GM12878 (cell line): ENCODE results near the gene PAIP1. TPM values are rescaled to one million over a fixed set of nuclear protein-coding genes. Genes with fewer than 3 reads are reported as not detected.

Experiments used
- CBX5 ChIP-seq: sonication (generic); IDR thresholded peaks from 2 replicates; pipeline ENCODE4 v1.6.1; 2016; ENCODE audit warnings: low read depth, moderate library complexity, mild to moderate bottlenecking, inconsistent platforms
- CREM ChIP-seq: IDR thresholded peaks from 2 replicates; pipeline ENCODE4 v1.6.1; 2014; ENCODE audit warnings: antibody characterized with exemption, low read depth
- EGR1 ChIP-seq, 2 experiments: IDR thresholded peaks; 1 replicate in 1 of 2; 2 replicates in 1 of 2; pipeline ENCODE4 v1.6.1; 2011 to 2012; ENCODE audit warnings: low read depth in 2 of 2, low read length in 2 of 2, borderline replicate concordance in 1 of 2, mild to moderate bottlenecking in 1 of 2, moderate library complexity in 1 of 2
- FOS ChIP-seq: IDR thresholded peaks from 3 replicates; pipeline ENCODE4 v1.6.1; 2011; ENCODE audit warnings: borderline replicate concordance; ENCODE audit not compliant: insufficient read length; ENCODE audit errors: extremely low read depth
- GATAD2B ChIP-seq: fragments of 450-650 bp; conservative IDR thresholded peaks from 2 replicates; pipeline ENCODE4 v1.6.1; 2017; ENCODE audit warnings: low read depth, mild to moderate bottlenecking, moderate library complexity
- IKZF1 ChIP-seq: fragments of 450-650 bp; conservative IDR thresholded peaks from 2 replicates; pipeline ENCODE4 v1.6.1; 2017; ENCODE audit warnings: antibody characterized with exemption, mild to moderate bottlenecking
- PML ChIP-seq: IDR thresholded peaks from 2 replicates; pipeline ENCODE4 v1.6.1; 2012; ENCODE audit warnings: low read length, inconsistent platforms
- RB1 ChIP-seq: fragments of 450-650 bp; formaldehyde crosslinking; IDR thresholded peaks from 2 replicates; pipeline ENCODE4 v1.6.1; 2017; ENCODE audit warnings: mild to moderate bottlenecking, borderline replicate concordance
- SMARCA5 ChIP-seq: fragments of 450-650 bp; IDR thresholded peaks from 2 replicates; pipeline ENCODE4 v1.6.1; 2017; ENCODE audit warnings: mild to moderate bottlenecking
- ZNF24 ChIP-seq: fragments of 450-650 bp; IDR thresholded peaks from 2 replicates; pipeline ENCODE4 v1.6.1; 2017; ENCODE audit warnings: antibody characterized with exemption, mild to moderate bottlenecking
- ZNF274 ChIP-seq: IDR thresholded peaks from one replicate; pipeline ENCODE4 v1.8.0; 2011; ENCODE audit not compliant: insufficient read length, insufficient read depth
- polyA plus RNA-seq, 11 experiments: library from polyadenylated mRNA; depleted of rRNA in 4 of 11; unstranded in 6 of 11; stranded (reverse) in 5 of 11; fragments of >200 nt; fragmentation: Nextera tagmentation in 4 of 11; fragmentation: Illumina TruSeq in 1 of 11; extraction: Ambion mirVana in 4 of 11; extraction: Trizol in 1 of 11; gene quantifications; 1 replicate in 1 of 11; 2 replicates in 10 of 11; pipeline versions ENCODE4 v1.2.1 to v1.2.3, GENCODE V29; 2011 to 2016; ENCODE audit warnings: inconsistent platforms in 2 of 11, missing spikeins in 2 of 11, low read depth in 1 of 11
- total RNA-seq, 4 experiments: library from RNA; depleted of rRNA in 3 of 4; stranded (reverse); fragments of >200 nt in 3 of 4; fragmentation: Illumina TruSeq in 1 of 4; extraction: Trizol in 1 of 4; gene quantifications; 2 replicates each; pipeline versions ENCODE4 v1.2.1 to v1.2.3, GENCODE V29; 2013 to 2021
- TF ChIP-seq, protein P1 (sequence below): fragments of 450-650 bp; IDR thresholded peaks from 2 replicates; pipeline ENCODE4 v1.6.1; 2018; ENCODE audit warnings: borderline replicate concordance, mild to moderate bottlenecking; ENCODE audit not compliant: partially characterized antibody
- TF ChIP-seq, protein P2 (sequence below): fragments of 450-650 bp; IDR thresholded peaks from 2 replicates; pipeline ENCODE4 v1.6.1; 2017; ENCODE audit warnings: mild to moderate bottlenecking, moderate library complexity
- TF ChIP-seq, protein P3 (sequence below): IDR thresholded peaks from 2 replicates; pipeline ENCODE4 v1.6.1; 2011; ENCODE audit warnings: mild to moderate bottlenecking, low read depth, low read length, moderate library complexity; ENCODE audit not compliant: insufficient replicate concordance
- TF ChIP-seq, protein P4 (sequence below): fragments of 450-650 bp; formaldehyde crosslinking; IDR thresholded peaks from 2 replicates; pipeline ENCODE4 v1.5.0; 2022; ENCODE audit warnings: mild to moderate bottlenecking, missing genetic modification characterization
- TF ChIP-seq, protein P5 (sequence below): fragments of 450-650 bp; IDR thresholded peaks from 2 replicates; pipeline ENCODE4 v1.6.1; 2016; ENCODE audit warnings: mild to moderate bottlenecking

Gene PAIP1
- total and polyA plus RNA-seq, 10 of the 15 experiments (the other 5 are each of a cell fraction or from before 2014, with no cell fraction given) = 37.4 to 90.9 (median 57.0) TPM

DNA sequence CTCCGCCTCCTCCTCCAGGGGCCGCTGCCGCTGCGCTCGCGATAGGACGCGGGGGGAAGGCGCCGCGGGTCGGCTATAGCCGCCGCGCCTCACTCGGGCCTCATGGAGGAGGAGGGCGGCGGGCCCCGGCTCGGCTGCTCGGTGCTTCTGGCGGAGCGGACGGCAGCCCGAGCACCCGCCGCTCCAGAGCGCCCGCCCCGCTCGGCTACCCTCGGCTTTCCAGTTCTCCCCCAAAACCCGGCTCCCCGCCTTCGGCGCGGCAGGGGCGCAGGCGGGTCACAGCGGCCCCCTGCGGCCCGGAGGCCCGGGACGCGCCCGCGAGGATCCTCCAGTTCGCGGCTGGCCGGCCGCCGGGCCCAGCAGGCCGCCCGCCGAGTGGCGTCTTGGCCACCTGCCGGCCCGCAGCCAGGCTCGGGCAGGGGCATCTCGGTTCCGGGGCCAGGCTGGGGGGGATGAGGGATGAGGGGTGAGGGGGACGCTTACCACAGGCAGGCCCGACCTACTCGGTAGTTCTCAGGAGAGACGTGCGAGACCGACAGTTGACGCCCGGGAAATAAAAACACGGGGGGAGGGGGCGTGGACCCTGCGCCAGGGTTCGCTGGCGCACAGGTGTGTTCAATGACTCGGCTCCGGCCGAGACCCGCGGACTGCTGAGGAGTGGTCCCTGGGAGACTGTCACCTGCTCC, at the start of gene PAIP1 (continued):
- TF ChIP-seq, protein P1, sequence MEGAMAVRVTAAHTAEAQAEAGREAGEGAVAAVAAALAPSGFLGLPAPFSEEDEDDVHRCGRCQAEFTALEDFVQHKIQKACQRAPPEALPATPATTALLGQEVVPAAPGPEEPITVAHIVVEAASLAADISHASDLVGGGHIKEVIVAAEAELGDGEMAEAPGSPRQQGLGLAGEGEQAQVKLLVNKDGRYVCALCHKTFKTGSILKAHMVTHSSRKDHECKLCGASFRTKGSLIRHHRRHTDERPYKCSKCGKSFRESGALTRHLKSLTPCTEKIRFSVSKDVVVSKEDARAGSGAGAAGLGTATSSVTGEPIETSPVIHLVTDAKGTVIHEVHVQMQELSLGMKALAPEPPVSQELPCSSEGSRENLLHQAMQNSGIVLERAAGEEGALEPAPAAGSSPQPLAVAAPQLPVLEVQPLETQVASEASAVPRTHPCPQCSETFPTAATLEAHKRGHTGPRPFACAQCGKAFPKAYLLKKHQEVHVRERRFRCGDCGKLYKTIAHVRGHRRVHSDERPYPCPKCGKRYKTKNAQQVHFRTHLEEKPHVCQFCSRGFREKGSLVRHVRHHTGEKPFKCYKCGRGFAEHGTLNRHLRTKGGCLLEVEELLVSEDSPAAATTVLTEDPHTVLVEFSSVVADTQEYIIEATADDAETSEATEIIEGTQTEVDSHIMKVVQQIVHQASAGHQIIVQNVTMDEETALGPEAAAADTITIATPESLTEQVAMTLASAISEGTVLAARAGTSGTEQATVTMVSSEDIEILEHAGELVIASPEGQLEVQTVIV = no peak
- TF ChIP-seq SMARCA5 = peak; percentile 90; the same call in 1 of the 2 replicates
- TF ChIP-seq PML = peak; percentile 79; the same call in 1 of the 2 replicates
- peak; percentile 87 for TF ChIP-seq GATAD2B
- TF ChIP-seq, protein P2, sequence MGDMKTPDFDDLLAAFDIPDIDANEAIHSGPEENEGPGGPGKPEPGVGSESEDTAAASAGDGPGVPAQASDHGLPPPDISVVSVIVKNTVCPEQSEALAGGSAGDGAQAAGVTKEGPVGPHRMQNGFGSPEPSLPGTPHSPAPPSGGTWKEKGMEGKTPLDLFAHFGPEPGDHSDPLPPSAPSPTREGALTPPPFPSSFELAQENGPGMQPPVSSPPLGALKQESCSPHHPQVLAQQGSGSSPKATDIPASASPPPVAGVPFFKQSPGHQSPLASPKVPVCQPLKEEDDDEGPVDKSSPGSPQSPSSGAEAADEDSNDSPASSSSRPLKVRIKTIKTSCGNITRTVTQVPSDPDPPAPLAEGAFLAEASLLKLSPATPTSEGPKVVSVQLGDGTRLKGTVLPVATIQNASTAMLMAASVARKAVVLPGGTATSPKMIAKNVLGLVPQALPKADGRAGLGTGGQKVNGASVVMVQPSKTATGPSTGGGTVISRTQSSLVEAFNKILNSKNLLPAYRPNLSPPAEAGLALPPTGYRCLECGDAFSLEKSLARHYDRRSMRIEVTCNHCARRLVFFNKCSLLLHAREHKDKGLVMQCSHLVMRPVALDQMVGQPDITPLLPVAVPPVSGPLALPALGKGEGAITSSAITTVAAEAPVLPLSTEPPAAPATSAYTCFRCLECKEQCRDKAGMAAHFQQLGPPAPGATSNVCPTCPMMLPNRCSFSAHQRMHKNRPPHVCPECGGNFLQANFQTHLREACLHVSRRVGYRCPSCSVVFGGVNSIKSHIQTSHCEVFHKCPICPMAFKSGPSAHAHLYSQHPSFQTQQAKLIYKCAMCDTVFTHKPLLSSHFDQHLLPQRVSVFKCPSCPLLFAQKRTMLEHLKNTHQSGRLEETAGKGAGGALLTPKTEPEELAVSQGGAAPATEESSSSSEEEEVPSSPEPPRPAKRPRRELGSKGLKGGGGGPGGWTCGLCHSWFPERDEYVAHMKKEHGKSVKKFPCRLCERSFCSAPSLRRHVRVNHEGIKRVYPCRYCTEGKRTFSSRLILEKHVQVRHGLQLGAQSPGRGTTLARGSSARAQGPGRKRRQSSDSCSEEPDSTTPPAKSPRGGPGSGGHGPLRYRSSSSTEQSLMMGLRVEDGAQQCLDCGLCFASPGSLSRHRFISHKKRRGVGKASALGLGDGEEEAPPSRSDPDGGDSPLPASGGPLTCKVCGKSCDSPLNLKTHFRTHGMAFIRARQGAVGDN = peak; percentile 71
- TF ChIP-seq FOS = no peak
- peak; percentile 81; the same call in 1 of the 2 replicates for TF ChIP-seq CBX5
- TF ChIP-seq, protein P3, sequence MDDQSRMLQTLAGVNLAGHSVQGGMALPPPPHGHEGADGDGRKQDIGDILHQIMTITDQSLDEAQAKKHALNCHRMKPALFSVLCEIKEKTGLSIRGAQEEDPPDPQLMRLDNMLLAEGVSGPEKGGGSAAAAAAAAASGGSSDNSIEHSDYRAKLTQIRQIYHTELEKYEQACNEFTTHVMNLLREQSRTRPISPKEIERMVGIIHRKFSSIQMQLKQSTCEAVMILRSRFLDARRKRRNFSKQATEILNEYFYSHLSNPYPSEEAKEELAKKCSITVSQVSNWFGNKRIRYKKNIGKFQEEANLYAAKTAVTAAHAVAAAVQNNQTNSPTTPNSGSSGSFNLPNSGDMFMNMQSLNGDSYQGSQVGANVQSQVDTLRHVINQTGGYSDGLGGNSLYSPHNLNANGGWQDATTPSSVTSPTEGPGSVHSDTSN = no peak
- TF ChIP-seq RB1 = peak; percentile 69; the same call in 1 of the 2 replicates
- no peak for TF ChIP-seq ZNF274
- TF ChIP-seq, protein P4, sequence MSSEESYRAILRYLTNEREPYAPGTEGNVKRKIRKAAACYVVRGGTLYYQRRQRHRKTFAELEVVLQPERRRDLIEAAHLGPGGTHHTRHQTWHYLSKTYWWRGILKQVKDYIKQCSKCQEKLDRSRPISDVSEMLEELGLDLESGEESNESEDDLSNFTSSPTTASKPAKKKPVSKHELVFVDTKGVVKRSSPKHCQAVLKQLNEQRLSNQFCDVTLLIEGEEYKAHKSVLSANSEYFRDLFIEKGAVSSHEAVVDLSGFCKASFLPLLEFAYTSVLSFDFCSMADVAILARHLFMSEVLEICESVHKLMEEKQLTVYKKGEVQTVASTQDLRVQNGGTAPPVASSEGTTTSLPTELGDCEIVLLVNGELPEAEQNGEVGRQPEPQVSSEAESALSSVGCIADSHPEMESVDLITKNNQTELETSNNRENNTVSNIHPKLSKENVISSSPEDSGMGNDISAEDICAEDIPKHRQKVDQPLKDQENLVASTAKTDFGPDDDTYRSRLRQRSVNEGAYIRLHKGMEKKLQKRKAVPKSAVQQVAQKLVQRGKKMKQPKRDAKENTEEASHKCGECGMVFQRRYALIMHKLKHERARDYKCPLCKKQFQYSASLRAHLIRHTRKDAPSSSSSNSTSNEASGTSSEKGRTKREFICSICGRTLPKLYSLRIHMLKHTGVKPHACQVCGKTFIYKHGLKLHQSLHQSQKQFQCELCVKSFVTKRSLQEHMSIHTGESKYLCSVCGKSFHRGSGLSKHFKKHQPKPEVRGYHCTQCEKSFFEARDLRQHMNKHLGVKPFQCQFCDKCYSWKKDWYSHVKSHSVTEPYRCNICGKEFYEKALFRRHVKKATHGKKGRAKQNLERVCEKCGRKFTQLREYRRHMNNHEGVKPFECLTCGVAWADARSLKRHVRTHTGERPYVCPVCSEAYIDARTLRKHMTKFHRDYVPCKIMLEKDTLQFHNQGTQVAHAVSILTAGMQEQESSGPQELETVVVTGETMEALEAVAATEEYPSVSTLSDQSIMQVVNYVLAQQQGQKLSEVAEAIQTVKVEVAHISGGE (CRISPR knock-in tag) = no peak
- TF ChIP-seq ZNF24 = peak; percentile 59; the same call in 1 of the 2 replicates
- TF ChIP-seq CREM = peak; percentile 33; the same call in 1 of the 2 replicates
- peak in 1 of 2 experiments; percentile 67; a peak in 2 of 3 replicates for TF ChIP-seq EGR1 (IDR thresholded peaks at IDR 0.05; ENCODE audit: borderline replicate concordance in 1 of 2, low read depth in 2 of 2, low read length in 2 of 2)
- peak; percentile 92 for TF ChIP-seq IKZF1
- TF ChIP-seq, protein P5, sequence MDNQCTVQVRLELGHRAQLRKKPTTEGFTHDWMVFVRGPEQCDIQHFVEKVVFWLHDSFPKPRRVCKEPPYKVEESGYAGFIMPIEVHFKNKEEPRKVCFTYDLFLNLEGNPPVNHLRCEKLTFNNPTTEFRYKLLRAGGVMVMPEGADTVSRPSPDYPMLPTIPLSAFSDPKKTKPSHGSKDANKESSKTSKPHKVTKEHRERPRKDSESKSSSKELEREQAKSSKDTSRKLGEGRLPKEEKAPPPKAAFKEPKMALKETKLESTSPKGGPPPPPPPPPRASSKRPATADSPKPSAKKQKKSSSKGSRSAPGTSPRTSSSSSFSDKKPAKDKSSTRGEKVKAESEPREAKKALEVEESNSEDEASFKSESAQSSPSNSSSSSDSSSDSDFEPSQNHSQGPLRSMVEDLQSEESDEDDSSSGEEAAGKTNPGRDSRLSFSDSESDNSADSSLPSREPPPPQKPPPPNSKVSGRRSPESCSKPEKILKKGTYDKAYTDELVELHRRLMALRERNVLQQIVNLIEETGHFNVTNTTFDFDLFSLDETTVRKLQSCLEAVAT = no peak
